Urinary bladder (tissue), 4 donors: ENCODE measurements around the gene CHRD. TPM values are rescaled to one million over a fixed set of nuclear protein-coding genes. Genes with fewer than 3 reads are reported as not detected.

Source experiments
- DNase-seq: peaks from one replicate; pipeline ENCODE4 v3.0.0-alpha.2; 2015; ENCODE audit errors: extremely low spot score
- H3K27ac ChIP-seq: one replicate; pipeline ENCODE4 v1.5.1; 2013; ENCODE audit warnings: low read depth, mild to moderate bottlenecking, moderate library complexity
- H3K36me3 ChIP-seq: one replicate; pipeline ENCODE4 v1.6.1; 2013; ENCODE audit warnings: mild to moderate bottlenecking, moderate library complexity; ENCODE audit not compliant: insufficient read depth
- H3K4me1 ChIP-seq: one replicate; pipeline ENCODE4 v1.6.1; 2013; ENCODE audit warnings: mild to moderate bottlenecking, moderate library complexity; ENCODE audit not compliant: insufficient read depth
- H3K4me3 ChIP-seq: one replicate; pipeline ENCODE4 v1.5.1; 2013; ENCODE audit warnings: low read depth, low read length
- WGBS: extraction: QIAGEN DNeasy Blood & Tissue Kit; methylation state at CpG from one replicate; pipeline ENCODE4 v1.1.7; 2013; 5-methylcytosine and 5-hydroxymethylcytosine counted together
- polyA plus RNA-seq: library from polyadenylated mRNA; stranded (reverse); fragments of 200-250 nt; gene quantifications from one replicate; pipeline ENCODE4 v1.2.3, GENCODE V29; 2013
- total RNA-seq: library from RNA; depleted of rRNA; stranded (reverse); fragments of >200 nt; gene quantifications from one replicate; pipeline ENCODE4 v1.2.3, GENCODE V29; 2014
- donor health status: healthy with polysubstance abuse.
- donor health status: healthy.

CHRD gene
- total RNA-seq (9.1 TPM), polyA plus RNA-seq (11.5 TPM)

DNA sequence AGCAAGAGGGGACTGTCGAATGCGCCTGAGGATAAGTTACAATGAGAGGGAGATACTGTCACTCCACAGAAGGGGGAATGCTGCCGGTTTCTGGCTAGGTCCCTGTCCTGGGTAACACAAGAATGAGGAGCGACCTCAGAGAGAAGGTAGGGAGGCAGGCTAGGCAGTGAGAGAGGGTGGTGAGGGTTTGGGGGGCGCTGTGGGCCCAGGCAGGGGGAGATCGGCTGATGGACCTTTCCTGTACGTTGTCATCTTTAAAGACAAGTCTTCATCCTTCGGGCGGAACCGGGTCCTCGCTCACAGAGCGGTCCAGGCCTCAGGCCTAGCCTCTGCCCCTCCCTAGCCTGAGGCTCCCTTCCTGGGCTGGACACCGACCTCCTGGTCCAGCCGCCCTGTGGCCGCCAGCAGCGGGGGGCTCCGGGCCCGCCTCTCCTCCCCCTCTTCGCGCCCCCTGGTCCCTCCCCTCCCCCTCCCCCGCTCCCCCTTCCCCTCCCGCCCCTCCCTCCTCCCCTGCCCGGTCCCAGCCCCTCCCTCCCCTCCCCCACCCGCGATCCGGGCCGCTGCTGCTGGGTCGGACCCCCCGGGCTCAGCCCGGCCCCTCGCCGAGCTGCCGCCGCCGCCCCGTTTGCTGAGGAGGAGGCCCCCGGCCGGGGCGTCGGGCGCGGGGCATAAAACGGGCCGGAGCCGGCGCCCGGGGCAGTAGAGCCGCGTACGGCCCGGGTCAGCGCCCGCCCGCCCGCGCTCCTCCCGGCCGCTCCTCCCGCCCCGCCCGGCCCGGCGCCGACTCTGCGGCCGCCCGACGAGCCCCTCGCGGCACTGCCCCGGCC, at the start of gene CHRD:
Gene CHRD, plus strand, starts transcription at position 697 of the 827 bp plus-strand sequence. CDS start 265 bp downstream, outside the sequence.
- DNase-seq = no peak
- Histone ChIP-seq H3K36me3 (no peaks in the 10 kb centered on the region), H3K27ac (peak within 1 kb of the TSS; percentile 30), H3K4me3 (peak within 1 kb of the TSS; percentile 69), H3K4me1 (no peaks in the 10 kb centered on the region)
- WGBS = 11% methylated on average over 63 of the region's 71 CpGs

DNA sequence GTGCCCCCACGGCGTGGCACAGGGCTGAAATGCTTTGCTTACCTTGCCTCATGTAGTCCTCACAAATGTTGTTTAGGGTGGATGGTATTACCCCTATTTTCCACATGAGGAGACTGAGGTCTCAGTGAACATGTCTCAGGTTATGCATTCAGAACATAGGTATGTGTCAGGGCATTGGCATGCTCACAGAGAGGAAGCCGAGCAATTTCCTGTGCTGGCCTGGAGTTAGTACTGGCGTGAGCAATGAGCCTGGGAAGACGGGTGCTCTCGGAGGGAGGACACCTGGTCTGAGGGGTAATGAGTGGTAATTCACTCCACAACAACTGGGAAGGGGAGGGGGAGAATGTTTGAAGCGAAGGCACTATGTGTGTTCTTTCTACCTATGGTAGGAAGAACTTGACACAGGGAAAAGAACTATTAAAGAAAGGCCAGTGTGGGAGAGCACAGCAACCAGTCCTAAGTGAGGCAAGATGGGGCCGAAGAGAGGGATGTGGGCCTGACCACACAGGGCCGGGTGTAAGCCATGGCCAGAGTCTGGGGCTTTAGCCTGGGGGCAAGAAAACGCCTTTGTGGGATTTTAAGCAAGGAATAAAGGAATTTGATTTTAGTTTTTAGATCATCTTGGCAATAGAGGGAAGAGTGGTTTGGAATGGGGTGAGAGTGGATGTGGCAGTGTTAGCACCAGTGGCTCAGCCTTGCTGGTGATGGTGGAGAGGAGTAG, 47.3 kb upstream of the CHRD start:
- H3K27ac ChIP-seq = no peak overlapping the region
- no peak for DNase-seq
- no peak overlapping the region for H3K4me3 ChIP-seq
- no peaks in the 10 kb centered on the region for H3K4me1 ChIP-seq
- H3K36me3 ChIP-seq = peaks cover 9% of the 10 kb centered on the region
- WGBS = 73% methylated on average over 10 of the region's 10 CpGs

DNA sequence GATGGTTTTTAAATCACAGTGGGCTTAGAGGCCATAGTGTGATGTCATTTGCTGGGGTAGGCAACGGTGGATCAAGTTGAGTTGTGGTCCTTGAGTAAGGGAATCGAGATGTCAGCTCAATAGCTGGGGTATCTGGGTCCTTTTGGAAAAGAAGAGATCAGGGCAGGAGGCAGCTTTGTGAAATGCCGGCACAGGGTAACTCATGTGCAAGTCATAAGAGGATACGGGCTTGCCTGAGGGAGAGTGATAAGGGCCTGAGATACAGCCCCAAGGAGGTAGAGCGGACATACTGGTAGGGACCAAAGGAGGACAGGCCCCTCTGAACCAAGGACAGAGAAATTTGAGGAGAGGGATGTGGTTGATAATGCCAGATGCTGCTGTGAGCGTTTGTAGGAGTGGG, 46.7 kb upstream of the CHRD start:
- H3K27ac ChIP-seq = peak overlapping the region; percentile 47
- no peaks in the 10 kb centered on the region for H3K4me1 ChIP-seq
- no peak for DNase-seq
- WGBS = 82% methylated on average over 6 of the region's 6 CpGs
- no peak overlapping the region for H3K4me3 ChIP-seq
- peaks cover 9% of the 10 kb centered on the region for H3K36me3 ChIP-seq

DNA sequence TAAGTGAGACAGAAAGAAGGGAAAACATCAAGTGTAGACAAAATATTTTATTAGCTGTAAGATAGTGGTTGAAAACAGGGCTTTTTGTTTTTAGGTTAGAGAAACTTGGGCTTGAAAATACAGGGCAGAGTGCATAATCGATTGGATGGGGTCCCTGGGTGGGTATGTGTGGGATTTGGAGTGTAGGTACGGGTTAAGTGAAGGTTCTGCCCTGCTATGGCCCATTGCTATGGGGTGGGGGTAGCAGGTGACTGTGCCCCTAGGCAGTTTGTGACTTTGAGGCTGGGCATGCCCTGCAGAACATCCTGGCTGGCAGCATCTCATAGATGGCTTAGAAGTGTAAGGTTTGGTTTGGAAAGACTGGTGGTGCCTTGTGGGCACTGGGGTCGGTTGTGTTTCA, 46.2 kb upstream of the CHRD start:
- WGBS = 70% methylated on average over 3 of the region's 3 CpGs
- H3K36me3 ChIP-seq = peaks cover 7% of the 10 kb centered on the region
- peak overlapping the region; percentile 68 for H3K27ac ChIP-seq
- DNase-seq = no peak
- H3K4me1 ChIP-seq = no peaks in the 10 kb centered on the region
- no peak overlapping the region for H3K4me3 ChIP-seq

DNA sequence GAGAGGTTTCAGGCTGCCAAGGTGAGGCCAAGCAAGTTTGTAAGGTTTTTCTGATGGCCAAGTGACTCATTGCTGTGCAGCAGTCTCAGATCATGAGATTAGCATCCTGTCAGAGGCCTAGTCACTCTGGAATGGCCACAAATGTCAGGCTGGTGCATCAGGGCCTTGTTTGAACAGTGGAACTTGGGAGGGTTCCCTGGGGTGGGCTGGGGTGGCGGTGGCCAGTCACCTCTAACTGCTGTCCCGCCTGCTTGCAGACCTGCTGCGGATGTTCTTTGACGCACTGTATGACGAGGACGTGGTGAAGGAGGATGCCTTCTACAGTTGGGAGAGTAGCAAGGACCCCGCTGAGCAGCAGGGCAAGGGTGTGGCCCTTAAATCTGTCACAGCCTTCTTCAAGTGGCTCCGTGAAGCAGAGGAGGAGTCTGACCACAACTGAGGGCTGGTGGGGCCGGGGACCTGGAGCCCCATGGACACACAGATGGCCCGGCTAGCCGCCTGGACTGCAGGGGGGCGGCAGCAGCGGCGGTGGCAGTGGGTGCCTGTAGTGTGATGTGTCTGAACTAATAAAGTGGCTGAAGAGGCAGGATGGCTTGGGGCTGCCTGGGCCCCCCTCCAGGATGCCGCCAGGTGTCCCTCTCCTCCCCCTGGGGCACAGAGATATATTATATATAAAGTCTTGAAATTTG, 45.2 kb upstream of the CHRD start:
- no peak for DNase-seq
- no peaks in the 10 kb centered on the region for H3K4me1 ChIP-seq
- H3K4me3 ChIP-seq = no peak overlapping the region
- peak overlapping the region; percentile 66 for H3K27ac ChIP-seq
- H3K36me3 ChIP-seq = peaks cover 4% of the 10 kb centered on the region
- 70% methylated on average over 15 of the region's 15 CpGs for WGBS

DNA sequence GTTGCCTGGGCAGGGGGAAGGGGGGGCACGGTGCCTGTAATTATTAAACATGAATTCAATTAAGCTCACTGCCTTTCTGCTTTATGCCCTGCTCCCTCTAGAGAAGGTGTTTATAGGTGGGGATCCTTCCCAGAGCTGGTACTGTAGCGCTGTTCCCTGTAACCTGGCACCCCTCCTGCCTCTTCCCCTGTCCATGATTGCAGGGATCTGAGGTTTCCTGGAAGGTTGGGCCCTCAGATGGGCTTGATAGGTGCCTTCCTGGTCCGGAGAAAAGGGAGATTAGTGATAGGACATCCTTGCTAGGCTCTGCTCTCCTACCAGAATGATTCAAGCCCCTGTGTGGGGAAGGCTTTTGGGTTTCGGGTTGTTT, 44.6 kb upstream of the CHRD start:
- 41% methylated on average over 4 of the region's 4 CpGs for WGBS
- Histone ChIP-seq H3K27ac (peak overlapping the region; percentile 98), H3K4me1 (no peaks in the 10 kb centered on the region), H3K4me3 (no peak overlapping the region), H3K36me3 (peaks cover 4% of the 10 kb centered on the region)
- no peak for DNase-seq

DNA sequence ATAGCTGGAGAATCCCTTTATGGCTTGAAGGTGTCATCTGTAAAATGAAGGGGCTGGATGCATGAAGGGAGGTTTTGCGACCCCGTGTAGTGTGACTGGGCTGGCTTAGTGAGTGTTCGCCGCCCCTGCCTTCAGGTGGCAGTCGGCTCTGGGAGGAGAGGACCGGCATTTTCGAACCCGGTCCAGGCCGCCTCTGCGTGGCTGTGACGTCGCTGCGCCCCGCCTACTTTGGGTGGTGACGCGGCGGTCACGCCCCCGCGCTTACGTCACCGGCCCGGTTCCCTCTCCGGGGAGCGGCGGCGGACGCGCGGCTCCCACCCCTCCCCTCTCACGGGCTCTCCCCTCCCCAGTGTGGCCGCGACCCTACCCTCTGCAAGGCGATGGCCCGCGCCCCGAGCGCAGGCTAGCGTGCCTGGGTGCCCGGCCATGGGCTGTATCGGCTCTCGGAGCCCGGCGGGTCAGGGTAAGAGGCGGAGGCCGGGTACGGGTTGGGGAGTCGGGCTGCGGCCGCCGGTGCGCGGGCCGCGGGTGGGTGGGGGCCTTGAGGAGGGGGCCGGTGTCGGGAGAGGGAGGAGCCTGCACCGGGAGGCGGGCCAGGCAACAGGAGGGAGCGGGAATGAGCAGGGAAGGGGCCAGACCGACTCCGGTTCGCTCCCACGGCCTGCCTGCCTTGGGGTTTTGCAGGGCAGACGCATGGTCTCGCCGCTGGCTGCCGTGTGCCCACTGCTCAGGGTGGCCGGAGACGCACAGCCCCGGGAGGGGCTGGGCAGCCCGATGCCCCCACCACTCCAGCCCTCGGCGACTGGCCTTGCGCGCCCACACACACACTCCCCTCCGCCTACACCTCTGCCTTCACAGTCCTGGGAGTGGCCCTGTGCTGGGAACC, 44.0 kb upstream of the CHRD start:
- DNase-seq = no peak
- Histone ChIP-seq H3K4me1 (no peaks in the 10 kb centered on the region), H3K27ac (peak overlapping the region; percentile 98), H3K36me3 (peaks cover 4% of the 10 kb centered on the region), H3K4me3 (peak overlapping the region; percentile 64)
- 1% methylated on average over 77 of the region's 77 CpGs for WGBS

DNA sequence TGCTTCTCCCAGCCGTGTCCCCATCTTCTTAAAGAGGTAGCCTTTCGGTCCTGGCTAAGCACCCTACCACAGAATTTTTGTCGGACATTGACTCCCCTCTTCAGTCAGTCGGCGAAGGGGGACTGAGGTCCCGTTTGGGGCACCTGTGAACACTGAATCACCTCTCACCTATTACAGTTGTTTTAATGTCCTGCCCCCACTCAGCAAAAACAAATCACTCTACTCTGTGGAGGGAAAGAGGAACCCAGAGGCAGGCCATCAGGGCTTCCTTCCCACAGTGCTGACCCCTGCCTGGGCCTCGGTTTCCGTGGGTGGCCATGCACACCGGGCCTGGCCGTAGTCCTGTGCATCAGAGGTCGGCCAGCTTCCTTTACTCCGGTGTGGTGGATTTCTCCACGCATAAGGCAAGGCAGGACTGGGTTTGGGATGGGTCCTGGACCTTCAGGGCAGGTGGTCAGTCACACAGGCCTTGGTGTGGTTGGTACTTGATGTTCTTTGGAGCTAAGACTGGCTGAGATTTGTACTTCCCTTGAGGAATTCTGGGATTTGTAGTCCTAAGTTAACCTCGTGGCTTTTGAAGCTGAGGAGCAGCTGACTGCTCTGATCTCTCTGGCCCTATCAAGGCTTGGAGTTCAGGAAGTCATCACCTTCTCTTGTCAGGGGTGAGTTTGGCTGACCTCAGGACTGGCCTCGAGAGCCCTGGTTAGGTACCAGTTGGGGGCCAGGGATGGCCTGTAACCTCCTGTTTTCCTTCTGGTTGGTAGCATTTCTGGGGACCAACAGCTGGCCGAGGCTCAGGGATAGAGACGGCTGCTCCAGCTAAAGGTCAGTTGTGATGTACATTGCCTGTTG, 43.1 kb upstream of the CHRD start:
- DNase-seq = no peak
- peaks cover 4% of the 10 kb centered on the region for H3K36me3 ChIP-seq
- H3K4me3 ChIP-seq = peak overlapping the region; percentile 64
- H3K4me1 ChIP-seq = no peaks in the 10 kb centered on the region
- H3K27ac ChIP-seq = peak overlapping the region; percentile 98
- 14% methylated on average over 17 of the region's 17 CpGs for WGBS

DNA sequence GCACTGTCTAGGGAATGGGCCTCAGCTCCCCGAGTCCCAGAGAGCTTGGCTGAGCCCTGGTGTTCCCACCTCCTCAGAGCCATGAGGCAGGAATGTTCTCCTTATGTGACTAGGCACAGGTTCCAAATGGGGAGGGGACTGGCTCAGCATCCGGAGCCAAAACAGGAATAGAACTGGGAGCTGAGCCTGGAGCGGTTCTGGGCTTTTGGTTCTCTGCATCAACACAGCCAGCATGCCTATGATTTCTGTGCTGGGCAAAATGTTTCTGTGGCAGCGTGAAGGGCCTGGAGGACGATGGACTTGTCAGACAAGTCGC, 42.5 kb upstream of the CHRD start, which contains the start of gene FAM131A:
Gene FAM131A, plus strand, starts transcription at position 202 of the 316 bp plus-strand sequence. Its CDS starts 31 bp downstream, at position 233.
- Histone ChIP-seq H3K27ac (peak within 1 kb of the TSS; percentile 98), H3K4me3 (peak within 1 kb of the TSS; percentile 64), H3K4me1 (no peaks in the 10 kb centered on the region), H3K36me3 (peaks cover 1% of the 10 kb centered on the region)
- no peak for DNase-seq
- WGBS = 34% methylated on average over 6 of the region's 6 CpGs

DNA sequence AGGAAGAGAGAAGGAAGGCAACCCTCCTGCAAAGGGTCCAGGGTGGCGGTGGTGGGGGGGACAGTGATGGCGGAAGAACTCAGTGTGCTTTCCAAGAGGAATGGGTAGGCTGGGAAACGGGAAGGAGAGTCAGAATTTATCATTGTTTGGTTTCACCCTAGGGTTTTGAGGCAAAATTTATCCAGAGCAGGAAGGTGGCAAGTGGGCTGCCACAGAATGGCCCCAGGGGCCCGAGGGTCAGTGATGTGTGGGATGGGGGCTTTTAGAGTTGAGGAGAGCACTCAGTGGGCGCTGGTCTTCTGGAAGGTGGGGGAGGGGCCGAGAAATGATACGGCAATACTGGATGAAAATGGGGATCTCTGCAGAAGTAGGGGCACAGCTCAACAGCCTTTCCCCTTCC, 41.9 kb upstream of the CHRD start:
- no peaks in the 10 kb centered on the region for H3K36me3 ChIP-seq
- 50% methylated on average over 7 of the region's 7 CpGs for WGBS
- H3K4me1 ChIP-seq = no peaks in the 10 kb centered on the region
- no peak overlapping the region for H3K4me3 ChIP-seq
- H3K27ac ChIP-seq = peak overlapping the region; percentile 88
- DNase-seq = no peak

DNA sequence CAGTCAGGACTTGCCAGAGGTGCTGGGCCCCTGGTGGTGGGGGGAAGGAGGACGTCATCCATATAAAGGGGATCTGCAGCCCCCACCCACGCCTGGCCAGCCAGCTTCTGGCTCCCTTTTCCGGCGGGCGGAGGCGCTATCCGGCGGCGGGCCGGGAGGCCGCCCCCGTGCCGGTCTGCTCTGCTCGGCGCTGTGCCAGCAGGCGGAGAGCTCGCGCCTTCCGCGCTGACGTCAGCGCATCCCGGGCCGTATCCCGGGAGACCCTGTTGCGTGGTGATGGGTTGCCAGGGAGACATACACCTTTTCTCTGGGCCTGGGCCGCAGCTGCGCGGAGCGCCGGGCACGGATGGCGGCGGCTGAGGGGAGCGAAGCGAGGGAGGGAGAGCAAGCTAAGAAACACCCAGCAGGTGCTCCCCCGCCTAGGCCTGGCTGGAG, 41.3 kb upstream of the CHRD start:
- DNase-seq = no peak
- WGBS = 9% methylated on average over 37 of the region's 37 CpGs
- peak overlapping the region; percentile 88 for H3K27ac ChIP-seq
- H3K4me1 ChIP-seq = no peaks in the 10 kb centered on the region
- H3K36me3 ChIP-seq = no peaks in the 10 kb centered on the region
- H3K4me3 ChIP-seq = no peak overlapping the region

DNA sequence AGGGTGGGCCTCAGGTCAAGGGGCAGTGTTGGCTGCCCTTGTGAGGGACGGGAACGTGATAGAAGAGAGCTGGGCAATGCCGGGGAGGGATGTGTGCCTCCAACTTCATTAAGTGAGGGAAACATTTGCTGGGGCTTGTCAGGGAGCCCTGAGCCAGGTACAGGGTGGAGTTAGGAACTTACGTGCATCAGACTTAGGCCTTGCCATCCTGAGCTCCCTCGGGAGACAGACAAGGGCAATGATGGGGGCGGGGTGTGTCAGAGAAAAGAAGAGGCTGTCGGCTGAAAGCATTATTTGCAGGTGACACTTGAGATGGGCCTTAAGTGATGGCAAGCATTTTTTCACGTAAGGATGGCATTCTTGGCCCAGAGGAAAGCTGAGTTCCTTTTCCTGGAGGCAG, 40.9 kb upstream of the CHRD start:
- Histone ChIP-seq H3K36me3 (no peaks in the 10 kb centered on the region), H3K4me3 (no peak overlapping the region), H3K27ac (no peak overlapping the region), H3K4me1 (no peaks in the 10 kb centered on the region)
- 41% methylated on average over 8 of the region's 8 CpGs for WGBS
- no peak for DNase-seq
